HCT116 (cell line): ENCODE results near the gene SPATC1L. TPM values are rescaled to one million over a fixed set of nuclear protein-coding genes. Genes with fewer than 3 reads are reported as not detected.

Experiments used
- ATAC-seq: fragments of 200-7000 bp; cut with Tn5 transposase; 2 replicates; pipeline ENCODE4 v1.9.1; 2020; ENCODE audit warnings: mild to moderate bottlenecking, moderate library complexity
- BruUV-seq: library from RNA; stranded (reverse); fragments of 400-500 nt; replicated peaks from 2 replicates; lab custom pipeline; 2021; lab: Mats Ljungman, UMichigan
- CTCF ChIA-PET: fragments of 300-600 bp; sonication (Branson Sonifier 250); formaldehyde crosslinking; loops from one replicate; lab custom pipeline; 2021; ENCODE audit warnings: antibody characterized with exemption; lab: Charles Lee
- POLR2A ChIA-PET: fragments of 300-600, 350-600 bp; sonication (Branson Sonifier 250); formaldehyde crosslinking; loops from one replicate; lab custom pipeline; 2021; ENCODE audit warnings: antibody characterized with exemption; lab: Charles Lee
- RAD21 ChIA-PET, 2 experiments: fragments of 300-600 bp; sonication (Branson Sonifier 250); formaldehyde crosslinking; loops; one replicate each; lab custom pipeline; 2023; ENCODE audit warnings: low total read pairs in 2 of 2; ENCODE audit not compliant: uncharacterized antibody in 2 of 2, unreplicated experiment in 2 of 2, low non-redundant PET in 1 of 2; lab: Charles Lee
- DNase-seq: peaks from one replicate; pipeline ENCODE4 v3.0.0-alpha.2; 2010; ENCODE audit warnings: low read depth, low spot score
- H2AFZ ChIP-seq: fragments of 200-600 bp; shearing (Covaris generic), sonication (generic); 2 replicates; pipeline ENCODE4 v1.6.1; 2017; ENCODE audit warnings: low read depth, mixed run types, mixed read lengths, antibody characterized with exemption, low read length; ENCODE audit not compliant: poor library complexity, severe bottlenecking
- H3K27ac ChIP-seq: 2 replicates; pipeline ENCODE4 v1.5.1; 2012; ENCODE audit warnings: low read depth, low read length
- H3K27me3 ChIP-seq: fragments of 200-600 bp; sonication (generic); 2 replicates; pipeline ENCODE4 v1.6.1; 2016; ENCODE audit warnings: mixed run types, low read length, mixed read lengths; ENCODE audit not compliant: insufficient read depth
- H3K36me3 ChIP-seq, 2 experiments: fragments of 200-500 bp in 1 of 2; fragments of 200-600 bp in 1 of 2; sonication (Bioruptor generic) in 1 of 2; sonication (generic) in 1 of 2; 2 replicates each; pipeline versions ENCODE4 v1.5.1 to v1.6.1; 2014 to 2016; ENCODE audit warnings: low read length in 2 of 2, inconsistent platforms in 1 of 2, mixed read lengths in 1 of 2, mixed run types in 1 of 2; ENCODE audit not compliant: insufficient read depth in 2 of 2, control insufficient read depth in 1 of 2
- H3K4me1 ChIP-seq, 2 experiments: fragments of 200-600 bp in 1 of 2; sonication (generic) in 1 of 2; 2 replicates each; pipeline versions ENCODE4 v1.5.1 to v1.6.1; 2012 to 2017; ENCODE audit warnings: low read length in 2 of 2, inconsistent platforms in 1 of 2, mild to moderate bottlenecking in 1 of 2, mixed read lengths in 1 of 2, mixed run types in 1 of 2, moderate library complexity in 1 of 2; ENCODE audit not compliant: insufficient read depth in 2 of 2, control insufficient read depth in 1 of 2
- H3K4me2 ChIP-seq: fragments of 200-600 bp; sonication (generic); 2 replicates; pipeline ENCODE4 v1.6.1; 2017; ENCODE audit warnings: mixed run types, low read length, mixed read lengths
- H3K4me3 ChIP-seq, 2 experiments: fragments of 200-600 bp in 1 of 2; sonication (generic) in 1 of 2; replicated peaks in 1 of 2; 2 replicates each; pipeline ENCODE4 v1.5.1; 2011 to 2016; ENCODE audit warnings: low read length in 2 of 2, control low read depth in 1 of 2, low read depth in 1 of 2, mild to moderate bottlenecking in 1 of 2, mixed read lengths in 1 of 2, mixed run types in 1 of 2
- H3K79me2 ChIP-seq: fragments of 200-600 bp; sonication (generic); 2 replicates; pipeline ENCODE4 v1.6.1; 2017; ENCODE audit warnings: mild to moderate bottlenecking, mixed run types, low read length, moderate library complexity, mixed read lengths; ENCODE audit not compliant: insufficient read depth
- H3K9ac ChIP-seq: fragments of 200-600 bp; sonication (generic); 2 replicates; pipeline ENCODE4 v1.6.1; 2016; ENCODE audit warnings: low read length, mixed read lengths
- H3K9me2 ChIP-seq: fragments of 200-600 bp; sonication (generic), shearing (Covaris generic); 2 replicates; pipeline ENCODE4 v1.6.1; 2017; ENCODE audit warnings: mixed run types, mild to moderate bottlenecking, moderate library complexity; ENCODE audit not compliant: insufficient read depth
- H3K9me3 ChIP-seq, 2 experiments: fragments of 200-500 bp in 1 of 2; fragments of 200-600 bp in 1 of 2; sonication (Bioruptor generic) in 1 of 2; sonication (generic) in 1 of 2; 2 replicates each; pipeline ENCODE4 v1.6.1; 2014 to 2017; ENCODE audit warnings: low read length in 2 of 2, mixed read lengths in 2 of 2, inconsistent platforms in 1 of 2, low read depth in 1 of 2, mild to moderate bottlenecking in 1 of 2, mixed run types in 1 of 2, moderate library complexity in 1 of 2; ENCODE audit not compliant: control insufficient read depth in 1 of 2, insufficient read depth in 1 of 2
- H4K20me1 ChIP-seq: fragments of 200-600 bp; sonication (generic), shearing (Covaris generic); 2 replicates; pipeline ENCODE4 v1.6.1; 2017; ENCODE audit warnings: mixed run types, mild to moderate bottlenecking, moderate library complexity; ENCODE audit not compliant: insufficient read depth
- ATF3 ChIP-seq: IDR thresholded peaks from 2 replicates; pipeline ENCODE4 v1.6.1; 2012
- ELF1 ChIP-seq: IDR thresholded peaks from 2 replicates; pipeline ENCODE4 v1.6.1; 2012; ENCODE audit warnings: low read depth, borderline replicate concordance
- RAD21 ChIP-seq: IDR thresholded peaks from 2 replicates; pipeline ENCODE4 v1.6.1; 2012; ENCODE audit warnings: low read depth, mild to moderate bottlenecking
- ZFX ChIP-seq: fragments of 450-650 bp; IDR thresholded peaks from 2 replicates; pipeline ENCODE4 v1.6.1; 2017
- ZNF274 ChIP-seq: fragments of 200-500 bp; sonication (Bioruptor generic); IDR thresholded peaks from 2 replicates; pipeline ENCODE4 v1.6.1; 2014; ENCODE audit warnings: mild to moderate bottlenecking, low read depth, low read length, inconsistent platforms
- intact Hi-C: fragments of 100-400 bp; cut with micrococcal nuclease; formaldehyde crosslinking; loops from 2 replicates; pipeline ENCODE4 v1.10.0; 2022
- total RNA-seq: library from RNA; stranded (reverse); gene quantifications from one replicate; pipeline ENCODE4 v1.2.1, GENCODE V29; 2021; ENCODE audit not compliant: unreplicated experiment

SPATC1L gene
- total RNA-seq, 1 experiment from 2014 or later = 1.3 TPM

GRCh38 chr21:46227811-46228344 is 43.6 kb upstream of the SPATC1L start:
- intact Hi-C loops = loop anchor here (2.0 to 5.0 kb wide), 2 partner anchors 86 to 97 kb away; partner anchors contain the start of gene PCNT
- RAD21 ChIA-PET = no interaction called here
- ATAC-seq = no peak

DNA sequence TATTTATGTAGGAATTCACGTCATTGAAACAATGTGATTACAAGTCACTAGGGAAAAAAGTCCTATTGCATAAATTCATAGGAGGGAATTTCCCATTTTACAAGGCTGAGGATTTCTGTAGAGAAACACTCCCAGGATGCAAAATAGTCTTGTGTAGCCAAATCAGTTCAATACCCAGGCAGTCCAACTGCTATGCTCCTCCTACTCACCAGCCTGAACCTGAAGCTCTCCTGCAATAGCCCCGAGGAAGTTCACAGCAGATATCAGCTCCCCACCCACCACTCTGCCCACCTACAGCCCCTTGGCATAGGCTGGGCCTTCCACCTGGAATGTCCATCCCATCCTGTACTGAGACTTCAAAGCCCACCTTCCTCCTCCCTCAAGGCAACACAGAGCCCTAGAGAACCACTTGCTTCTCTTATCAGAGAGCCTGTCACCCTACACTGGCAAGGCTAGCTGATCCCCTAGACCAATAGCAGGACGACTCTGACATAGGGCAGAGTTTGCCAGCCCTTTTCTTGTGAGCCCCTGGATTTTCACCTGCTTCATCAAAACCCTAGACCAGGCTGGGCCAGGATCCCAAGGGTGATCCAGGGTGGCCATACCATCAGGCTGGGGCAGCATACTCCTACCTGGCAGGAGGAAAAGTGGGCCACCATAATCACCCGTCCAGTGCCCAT is 42.8 kb upstream of the SPATC1L start:
- intact Hi-C loops = loop anchor here (5.0 kb wide), 1 partner anchor 85 kb away; no protein-coding TSS in a partner anchor
- 0 out of 4 replicates have a peak, but pooled peaks cover 0 to 6% of the 10 kb centered on the region in 2 experiments for H3K36me3 ChIP-seq
- no peaks in the 10 kb centered on the region for H3K9me2 ChIP-seq
- ChIA-PET CTCF (no interaction called here), RAD21 (no interaction called here), POLR2A (no interaction called here)
- no peak overlapping the region for H3K27ac ChIP-seq
- peak overlapping the region in 1 of 2 experiments; percentile 76; a peak in 2 of 4 replicates for H3K4me3 ChIP-seq
- DNase-seq (no peak), ATAC-seq (no peak)
- H3K9me3 ChIP-seq = no peaks in the 10 kb centered on the region; a peak in 1 of 4 replicates
- peak overlapping the region; percentile 97 for H3K4me2 ChIP-seq
- no TSS peak for BruUV-seq
- peaks cover 15 to 29% of the 10 kb centered on the region in 2 experiments for H3K4me1 ChIP-seq
- H3K79me2 ChIP-seq = no peaks in the 10 kb centered on the region
- TF ChIP-seq ELF1 (no peak), ZNF274 (no peak), RAD21 (no peak)
- no peak overlapping the region for H3K9ac ChIP-seq
- H4K20me1 ChIP-seq = no peaks in the 10 kb centered on the region
- H2AFZ ChIP-seq = no peak overlapping the region
- H3K27me3 ChIP-seq = no peaks in the 10 kb centered on the region

More at GRCh38 chr21:46227811-46228344, 43.6 kb upstream of the SPATC1L start:
- Histone ChIP-seq H3K4me3 (peak overlapping the region; percentile 68 to 76), H2AFZ (no peak overlapping the region), H3K4me2 (peak overlapping the region; percentile 97), H4K20me1 (no peaks in the 10 kb centered on the region), H3K9me2 (no peaks in the 10 kb centered on the region), H3K79me2 (no peaks in the 10 kb centered on the region), H3K36me3 (0 out of 4 replicates have a peak, but pooled peaks cover 0 to 6% of the 10 kb centered on the region in 2 experiments), H3K9me3 (no peaks in the 10 kb centered on the region; a peak in 1 of 4 replicates), H3K27ac (peak overlapping the region; percentile 67; the same call in 1 of the 2 replicates), H3K4me1 (peaks cover 15 to 29% of the 10 kb centered on the region in 2 experiments), H3K9ac (peak overlapping the region; percentile 70), H3K27me3 (no peaks in the 10 kb centered on the region)
- BruUV-seq = no TSS peak
- no peak for TF ChIP-seq ZFX
- TF ChIP-seq ATF3 = no peak
- no peak for TF ChIP-seq RAD21
- ChIA-PET POLR2A (no interaction called here), CTCF (interaction anchor here (1.0 kb wide), 1 partner anchor 98 kb away, joined by 3 read pairs; a partner anchor contains a TSS)
- no peak for DNase-seq
